OCI-M2 (cell line): ENCODE results near the gene SRPX.

ENCODE experiments used
- DNase-seq: peaks from one replicate; lab custom pipeline; 2025; ENCODE audit not compliant: unreplicated experiment; lab: John Stamatoyannopoulos, UW

The SRPX gene

GRCh38 chrX:38138900-38139299 lies 81.8 kb downstream of the SRPX start:
- no peak for DNase-seq

GRCh38 chrX:38138157-38138891 lies 82.3 kb downstream of the SRPX start:
- no peak for DNase-seq

- no peak for DNase-seq
These were observed 91.3 kb downstream of the SRPX start for GRCh38 chrX:38129366-38129765.

- DNase-seq, result no peak
These were observed 92.7 kb downstream of the SRPX start for GRCh38 chrX:38127961-38128360.

- no peak for DNase-seq
These were observed 94.5 kb downstream of the SRPX start for GRCh38 chrX:38126179-38126578.

- no peak for DNase-seq
These were observed 96.7 kb downstream of the SRPX start for GRCh38 chrX:38124000-38124399.

- DNase-seq, result no peak
These were observed 103.2 kb downstream of the SRPX start for GRCh38 chrX:38117485-38117884.

- DNase-seq, result no peak
These were observed 104.0 kb downstream of the SRPX start for GRCh38 chrX:38116706-38117105.

GRCh38 chrX:38112566-38112965 lies 108.1 kb downstream of the SRPX start:
- DNase-seq, result no peak

GRCh38 chrX:38111196-38111595 lies 109.5 kb downstream of the SRPX start:
- no peak for DNase-seq

- no peak for DNase-seq
These were observed 110.4 kb downstream of the SRPX start for GRCh38 chrX:38110231-38110630.

- DNase-seq, result no peak
These were observed 111.4 kb downstream of the SRPX start for GRCh38 chrX:38109042-38109898.

GRCh38 chrX:38108364-38108763 lies 112.3 kb downstream of the SRPX start:
- no peak for DNase-seq

GRCh38 chrX:38106991-38107655 lies 113.5 kb downstream of the SRPX start:
- DNase-seq, result no peak

- no peak for DNase-seq
These were observed 115.4 kb downstream of the SRPX start for GRCh38 chrX:38105216-38105725.

GRCh38 chrX:38103857-38104812 lies 116.5 kb downstream of the SRPX start:
- DNase-seq, result no peak

GRCh38 chrX:38102875-38103274 lies 117.8 kb downstream of the SRPX start:
- no peak for DNase-seq

- no peak for DNase-seq
These were observed 118.4 kb downstream of the SRPX start for GRCh38 chrX:38102240-38102639.

GRCh38 chrX:38099688-38100087 lies 121.0 kb downstream of the SRPX start:
- DNase-seq, result no peak
